Activated gamma-delta T cell treated with anti-CD3 and anti-CD28 coated beads, Interleukin-2, amount 50 U/mL, for 16 hours (primary cell): ENCODE measurements around the gene NUS1.
"Not testable (repeated sequence)": the region's sequence is repeated elsewhere in the genome, so short reads cannot be mapped to it uniquely, and the experiment has no call there.

Experiments used
- DNase-seq: peaks from one replicate; pipeline ENCODE4 v3.0.0-alpha.2; 2020; ENCODE audit warnings: low read depth

NUS1 gene

GRCh38 chr6:117718895-117719294 lies 43.6 kb downstream of the NUS1 start:
- no peak for DNase-seq

GRCh38 chr6:117721520-117721919 lies 46.3 kb downstream of the NUS1 start:
- DNase-seq = not testable (repeated sequence)

- no peak for DNase-seq
Observed at GRCh38 chr6:117728626-117729025, 53.4 kb downstream of the NUS1 start.

GRCh38 chr6:117729613-117730012 lies 54.3 kb downstream of the NUS1 start:
- no peak for DNase-seq

- no peak for DNase-seq
Observed at GRCh38 chr6:117733341-117733740, 58.1 kb downstream of the NUS1 start.

- DNase-seq = no peak
Observed at GRCh38 chr6:117739869-117740268, 64.6 kb downstream of the NUS1 start.

- no peak for DNase-seq
Observed at GRCh38 chr6:117740605-117741004, 65.3 kb downstream of the NUS1 start.

GRCh38 chr6:117750675-117751074 lies 75.4 kb downstream of the NUS1 start:
- DNase-seq = not testable (repeated sequence)
